ENCODE measurements around the gene BRD4.

DNA sequence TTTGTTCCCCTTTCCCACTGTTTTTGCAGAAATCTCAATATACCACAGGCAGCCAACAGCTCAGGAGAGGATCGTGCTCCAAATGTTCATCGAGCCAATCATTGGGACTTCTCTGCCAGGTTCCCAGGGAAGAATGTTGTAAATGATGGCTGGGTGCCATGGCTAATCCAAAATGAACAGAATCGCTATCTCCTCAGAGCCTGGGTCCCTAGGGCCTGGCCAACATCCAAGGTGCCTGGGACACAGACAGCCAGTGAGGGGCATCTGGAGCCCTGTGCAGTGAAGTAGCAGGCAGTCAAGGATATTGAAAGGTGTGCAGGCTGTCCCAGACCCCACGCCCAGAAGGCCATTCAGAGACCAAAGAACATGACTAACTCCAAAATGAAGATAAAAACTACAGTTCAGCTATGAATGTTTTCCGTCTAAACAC is 37.8 kb downstream of the BRD4 start:
- TF ChIP-seq CTCF (IDR thresholded peaks at IDR 0.05; ENCODE audit: low read depth, low read length, poor library complexity, severe bottlenecking), result no peak
- TF ChIP-seq EZH2phosphoT487 (IDR thresholded peaks at IDR 0.05; ENCODE audit: borderline replicate concordance, low read length), result no peak

Data from DOHH2 (cell line).